Tibial nerve (tissue), 4 donors: ENCODE results near the gene LMX1B. TPM values are rescaled to one million over a fixed set of nuclear protein-coding genes. Genes with fewer than 3 reads are reported as not detected.
"Not testable (repeated sequence)": the region's sequence is repeated elsewhere in the genome, so short reads cannot be mapped to it uniquely, and the experiment has no call there.

ENCODE experiments used
- DNase-seq, 2 donors: peaks; one replicate each; pipeline ENCODE4 v3.0.0-alpha.2; 2019; ENCODE audit warnings: low spot score in 2 of 2
- H3K27ac ChIP-seq, 4 donors: fragments of 200-600 bp; sonication (generic) in 3 of 4; one replicate each; pipeline ENCODE4 v1.5.1; 2017 to 2019; ENCODE audit warnings: mild to moderate bottlenecking in 1 of 4
- H3K27me3 ChIP-seq, 2 donors: fragments of 200-600 bp; sonication (generic) in 1 of 2; one replicate each; pipeline versions ENCODE4 v1.5.1 to v1.6.0; 2017 to 2019
- H3K36me3 ChIP-seq, 3 donors: fragments of 200-600 bp; sonication (generic); one replicate each; pipeline ENCODE4 v1.5.1; 2018 to 2019
- H3K4me1 ChIP-seq, 4 donors: fragments of 200-600 bp; sonication (generic) in 3 of 4; one replicate each; pipeline ENCODE4 v1.5.1; 2017 to 2019
- H3K4me3 ChIP-seq, 4 donors: fragments of 200-600 bp; sonication (generic) in 3 of 4; one replicate each; pipeline ENCODE4 v1.5.1; 2017 to 2019; ENCODE audit warnings: mild to moderate bottlenecking in 1 of 4, moderate library complexity in 1 of 4
- H3K9me3 ChIP-seq, 4 donors: fragments of 200-600 bp; sonication (generic) in 3 of 4; one replicate each; pipeline ENCODE4 v1.5.1; 2017 to 2019
- EP300 ChIP-seq, 2 donors: sonication (generic); formaldehyde crosslinking; IDR thresholded peaks; one replicate each; pipeline ENCODE4 v1.6.1; 2017; ENCODE audit warnings: antibody characterized with exemption in 2 of 2, mild to moderate bottlenecking in 1 of 2
- POLR2A ChIP-seq, 2 donors: fragments of 450-650 bp; IDR thresholded peaks; one replicate each; pipeline ENCODE4 v1.6.1; 2017; ENCODE audit warnings: antibody characterized with exemption in 2 of 2, mild to moderate bottlenecking in 2 of 2, moderate library complexity in 2 of 2
- WGBS, 2 donors: methylation state at CpG; one replicate each; pipeline ENCODE4 v1.1.5; 2018; 5-methylcytosine and 5-hydroxymethylcytosine counted together
- total RNA-seq, 4 donors: library from RNA; depleted of rRNA; stranded (reverse); fragments of >200 nt; gene quantifications; one replicate each; pipeline ENCODE4 v1.1.0, GENCODE V29; 2016
- TF ChIP-seq, protein P1 (sequence below), 5 experiments: fragments of 200-600 bp in 3 of 5; fragments of 450-650 bp in 2 of 5; sonication (generic) in 3 of 5; IDR thresholded peaks; one replicate each; pipeline ENCODE4 v1.5.1; 2016 to 2019; ENCODE audit warnings: antibody characterized with exemption in 5 of 5, mild to moderate bottlenecking in 3 of 5, moderate library complexity in 2 of 5

LMX1B gene
- total RNA-seq, 4 donors from 2014 or later, result 0.60 to 1.5 (median 0.78) TPM; not detected in 1

DNA sequence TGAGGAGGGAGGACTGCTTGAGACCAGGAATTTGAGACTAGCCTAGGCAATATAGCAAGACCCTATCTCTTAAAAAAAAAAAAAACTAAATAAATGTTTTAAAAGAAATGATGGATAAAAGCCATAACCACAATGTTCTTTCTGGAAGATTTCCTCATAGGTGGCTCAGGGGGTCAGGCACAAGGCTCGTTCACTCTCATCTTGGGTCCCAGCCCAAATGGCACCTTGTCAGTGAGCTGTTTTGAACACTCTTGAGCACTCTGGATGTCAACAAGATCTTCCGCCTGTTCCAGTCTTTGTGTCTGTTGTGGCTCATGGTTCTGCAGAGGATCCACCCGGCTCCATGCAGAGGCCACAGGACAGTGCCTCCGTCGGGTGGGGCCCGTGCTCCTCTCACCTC, 35.7 kb upstream of the LMX1B start:
- no peaks in the 10 kb centered on the region for H3K27me3 ChIP-seq
- DNase-seq, result peak in 1 of 2 donors; percentile 52
- no peak overlapping the region for H3K27ac ChIP-seq
- WGBS, 2 donors, result 72 to 75% methylated on average over 6 of the region's 6 CpGs
- peaks cover 0 to 10% (median 0%) of the 10 kb centered on the region in 4 donors for H3K9me3 ChIP-seq
- H3K4me1 ChIP-seq, result no peaks in the 10 kb centered on the region
- peak in 1 of 2 donors; percentile 31 for TF ChIP-seq EP300 (IDR thresholded peaks at IDR 0.05)
- TF ChIP-seq, protein P1, sequence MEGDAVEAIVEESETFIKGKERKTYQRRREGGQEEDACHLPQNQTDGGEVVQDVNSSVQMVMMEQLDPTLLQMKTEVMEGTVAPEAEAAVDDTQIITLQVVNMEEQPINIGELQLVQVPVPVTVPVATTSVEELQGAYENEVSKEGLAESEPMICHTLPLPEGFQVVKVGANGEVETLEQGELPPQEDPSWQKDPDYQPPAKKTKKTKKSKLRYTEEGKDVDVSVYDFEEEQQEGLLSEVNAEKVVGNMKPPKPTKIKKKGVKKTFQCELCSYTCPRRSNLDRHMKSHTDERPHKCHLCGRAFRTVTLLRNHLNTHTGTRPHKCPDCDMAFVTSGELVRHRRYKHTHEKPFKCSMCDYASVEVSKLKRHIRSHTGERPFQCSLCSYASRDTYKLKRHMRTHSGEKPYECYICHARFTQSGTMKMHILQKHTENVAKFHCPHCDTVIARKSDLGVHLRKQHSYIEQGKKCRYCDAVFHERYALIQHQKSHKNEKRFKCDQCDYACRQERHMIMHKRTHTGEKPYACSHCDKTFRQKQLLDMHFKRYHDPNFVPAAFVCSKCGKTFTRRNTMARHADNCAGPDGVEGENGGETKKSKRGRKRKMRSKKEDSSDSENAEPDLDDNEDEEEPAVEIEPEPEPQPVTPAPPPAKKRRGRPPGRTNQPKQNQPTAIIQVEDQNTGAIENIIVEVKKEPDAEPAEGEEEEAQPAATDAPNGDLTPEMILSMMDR (IDR thresholded peaks at IDR 0.05), result no peak
- H3K4me3 ChIP-seq, result no peak overlapping the region
- H3K36me3 ChIP-seq, result no peaks in the 10 kb centered on the region

DNA sequence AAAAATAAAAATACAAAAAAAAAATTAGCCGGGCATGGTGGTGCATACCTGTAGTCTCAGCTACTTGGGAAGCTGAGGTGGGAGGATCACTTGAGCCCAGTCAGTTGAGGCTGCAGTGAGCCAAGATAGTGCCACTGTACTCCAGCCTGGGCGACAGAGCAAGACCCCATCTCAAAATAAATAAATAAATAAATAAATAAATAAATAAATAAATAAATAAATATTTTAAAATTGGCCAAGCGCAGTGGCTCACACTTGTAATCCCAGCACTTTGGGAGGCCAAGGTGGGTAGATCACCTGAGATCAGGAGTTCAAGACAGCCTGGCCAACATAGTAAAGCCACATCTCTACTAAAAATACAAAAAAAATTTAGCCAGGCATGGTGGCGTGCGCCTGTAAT, 33.4 kb upstream of the LMX1B start:
- not testable (repeated sequence) for DNase-seq, H3K4me1 ChIP-seq, H3K4me3 ChIP-seq, H3K9me3 ChIP-seq, H3K36me3 ChIP-seq, H3K27ac ChIP-seq
- 85 to 87% methylated on average over 5 of the region's 5 CpGs for WGBS, 2 donors
- H3K27me3 ChIP-seq, result peaks cover 0 to 10% of the 10 kb centered on the region in 2 donors

DNA sequence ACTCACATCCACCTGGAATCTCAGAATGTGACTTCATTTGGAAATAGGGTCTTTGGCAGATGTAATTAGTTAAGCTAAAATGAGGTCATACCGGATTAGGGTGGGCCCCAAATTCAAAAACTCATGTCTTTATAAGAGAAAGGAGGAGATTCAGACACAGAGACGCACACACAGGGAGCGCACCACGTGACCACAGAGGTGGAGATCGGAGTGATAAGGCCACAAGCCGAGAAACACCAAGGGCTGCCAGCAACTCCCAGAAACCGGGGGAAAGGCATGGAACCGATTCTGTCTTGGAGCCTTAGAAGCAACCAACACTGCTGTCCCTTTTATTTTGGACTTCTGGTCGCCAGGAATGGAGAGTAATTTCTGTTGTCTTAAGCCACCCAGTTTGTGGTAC, 31.8 kb upstream of the LMX1B start:
- 69 to 77% methylated on average over 9 of the region's 9 CpGs for WGBS, 2 donors
- H3K27me3 ChIP-seq, result peaks cover 0 to 10% of the 10 kb centered on the region in 2 donors

DNA sequence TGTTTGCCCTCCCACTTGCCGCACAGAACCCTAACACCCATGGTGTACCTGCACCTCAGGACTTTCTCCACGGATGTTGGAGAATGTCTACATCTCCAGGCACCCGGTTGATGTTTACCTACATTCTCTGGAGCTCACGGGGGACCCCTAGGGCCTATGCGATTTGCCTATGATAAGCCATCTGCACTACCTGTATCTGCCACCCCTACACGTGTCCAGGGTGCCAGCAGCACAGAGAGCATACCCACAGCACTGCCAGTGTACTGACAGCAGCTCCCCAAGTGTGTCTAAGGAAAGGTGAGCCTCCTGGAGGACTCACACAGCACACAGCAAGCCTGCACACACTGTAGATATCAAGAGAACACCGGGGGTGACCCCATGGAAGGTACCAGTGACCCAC, 31.3 kb upstream of the LMX1B start:
- H3K4me3 ChIP-seq, result no peak overlapping the region
- peaks cover 0 to 9% (median 2%) of the 10 kb centered on the region in 4 donors for H3K4me1 ChIP-seq
- no peaks in the 10 kb centered on the region for H3K9me3 ChIP-seq
- H3K36me3 ChIP-seq, result no peaks in the 10 kb centered on the region
- H3K27me3 ChIP-seq, result peaks cover 0 to 10% of the 10 kb centered on the region in 2 donors
- H3K27ac ChIP-seq, result no peak overlapping the region
- 86 to 87% methylated on average over 4 to 6 of the region's 7 CpGs for WGBS, 2 donors
- TF ChIP-seq POLR2A (IDR thresholded peaks at IDR 0.05) (no peak), EP300 (IDR thresholded peaks at IDR 0.05) (no peak)
- TF ChIP-seq, protein P1 (IDR thresholded peaks at IDR 0.05), result no peak
- DNase-seq, result no peak

More for the DNA sequence above, 31.8 kb upstream of the LMX1B start:
- Histone ChIP-seq H3K36me3 (no peaks in the 10 kb centered on the region), H3K4me1 (peaks cover 0 to 3% (median 0%) of the 10 kb centered on the region in 4 donors), H3K9me3 (no peaks in the 10 kb centered on the region), H3K27ac (no peak overlapping the region), H3K4me3 (no peak overlapping the region)
- TF ChIP-seq, protein P1 (IDR thresholded peaks at IDR 0.05), result no peak
- TF ChIP-seq EP300 (IDR thresholded peaks at IDR 0.05) (no peak), POLR2A (IDR thresholded peaks at IDR 0.05) (no peak)
- DNase-seq, result no peak

DNA sequence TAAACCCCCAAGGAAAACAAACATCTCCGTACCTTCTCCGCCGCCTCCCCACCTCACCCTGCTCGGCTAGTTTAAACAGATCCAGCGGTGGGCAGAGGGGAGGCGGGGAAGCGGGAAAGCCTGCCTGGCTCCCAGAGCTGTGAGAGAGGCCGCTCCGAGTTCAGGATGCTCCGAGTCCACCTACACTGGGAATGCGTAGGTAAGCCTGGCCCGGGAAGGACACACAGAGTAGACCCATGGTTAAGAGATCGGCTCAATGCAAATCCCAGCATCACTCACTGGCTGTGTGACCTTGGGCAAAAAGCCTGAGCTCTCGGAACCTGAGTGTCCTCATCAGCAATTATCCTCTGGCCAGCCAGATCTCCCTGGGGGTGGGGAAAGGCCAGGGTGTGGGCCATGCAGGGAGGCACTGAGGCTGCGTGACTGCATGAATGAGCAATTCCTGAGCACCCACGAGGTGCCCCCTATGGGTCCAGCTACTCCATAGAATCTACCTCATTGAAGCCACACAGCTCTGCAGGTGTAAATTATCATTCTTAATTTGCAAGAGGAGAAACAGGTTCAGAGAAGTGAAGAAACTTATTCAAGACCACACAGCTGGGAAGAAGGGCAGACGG, 30.5 kb upstream of the LMX1B start:
- Histone ChIP-seq H3K27ac (no peak overlapping the region), H3K4me3 (no peak overlapping the region), H3K9me3 (no peaks in the 10 kb centered on the region), H3K36me3 (no peaks in the 10 kb centered on the region), H3K27me3 (peaks cover 0 to 10% of the 10 kb centered on the region in 2 donors), H3K4me1 (peaks cover 0 to 17% (median 4%) of the 10 kb centered on the region in 4 donors)
- WGBS, 2 donors, result 53 to 64% methylated on average over 17 of the region's 17 CpGs
- DNase-seq, result no peak
- TF ChIP-seq, protein P1 (IDR thresholded peaks at IDR 0.05), result no peak
- TF ChIP-seq POLR2A (IDR thresholded peaks at IDR 0.05), result no peak
- TF ChIP-seq EP300 (IDR thresholded peaks at IDR 0.05), result no peak
